GM12878 (cell line): Measurements from ENCODE around the gene PLEKHM2. TPM values are rescaled to one million over a fixed set of nuclear protein-coding genes. Genes with fewer than 3 reads are reported as not detected.

ENCODE experiments used
- ATAC-seq: fragments of 200-7000 bp; cut with Tn5 transposase; 3 replicates; pipeline ENCODE4 v1.9.1; 2020; ENCODE audit warnings: mild to moderate bottlenecking, moderate library complexity
- BruUV-seq: library from RNA; stranded (reverse); fragments of 400-500 nt; replicated peaks from 2 replicates; lab custom pipeline; 2021; lab: Mats Ljungman, UMichigan
- CTCF ChIA-PET: fragments of 300-600 bp; sonication (Branson Sonifier 250); formaldehyde crosslinking; extraction: SDS; loops from one replicate; lab custom pipeline; 2021; ENCODE audit warnings: inconsistent platforms; lab: Yijun Ruan, JAX
- POLR2A ChIA-PET: fragments of 350-600 bp; formaldehyde crosslinking; extraction: SDS; loops from one replicate; lab custom pipeline; 2021; ENCODE audit warnings: inconsistent platforms; lab: Charles Lee
- RAD21 ChIA-PET: fragments of 300-600 bp; sonication (Branson Sonifier 250); formaldehyde crosslinking; loops from one replicate; lab custom pipeline; 2023; ENCODE audit warnings: antibody characterized with exemption; ENCODE audit not compliant: unreplicated experiment; lab: Charles Lee
- SMC1A ChIA-PET: fragments of 300-600 bp; sonication (Branson Sonifier 250); formaldehyde crosslinking; loops from one replicate; lab custom pipeline; 2023; ENCODE audit not compliant: unreplicated experiment, uncharacterized antibody; lab: Charles Lee
- DNase-seq: peaks from one replicate; pipeline ENCODE4 v3.0.0-alpha.2; 2011; ENCODE audit warnings: low read depth, low spot score
- FAIRE-seq: peaks from 3 replicates; lab custom pipeline; 2011; peaks lifted over from hg19 to GRCh38; lab: Jason Lieb, UNC
- H2AFZ ChIP-seq: 2 replicates; pipeline ENCODE4 v1.6.0; 2011; ENCODE audit warnings: low read depth, low read length, control low read depth; ENCODE audit not compliant: control insufficient read depth
- H3K27ac ChIP-seq: 2 replicates; pipeline ENCODE4 v1.5.1; 2011; ENCODE audit warnings: control low read depth; ENCODE audit not compliant: control insufficient read depth, insufficient read depth
- H3K27me3 ChIP-seq, 2 experiments: replicated peaks in 1 of 2; 2 replicates each; pipeline versions ENCODE4 v1.6.0 to v1.6.1; 2011; ENCODE audit warnings: low read length in 1 of 2; ENCODE audit not compliant: control insufficient read depth in 2 of 2, insufficient read depth in 2 of 2
- H3K36me3 ChIP-seq, 2 experiments: 2 replicates each; pipeline ENCODE4 v1.5.1; 2011; ENCODE audit warnings: low read length in 1 of 2; ENCODE audit not compliant: control insufficient read depth in 2 of 2, insufficient read depth in 2 of 2
- H3K4me1 ChIP-seq: 2 replicates; pipeline ENCODE4 v1.6.1; 2011; ENCODE audit warnings: mild to moderate bottlenecking, low read length, moderate library complexity, mixed read lengths; ENCODE audit not compliant: control insufficient read depth, insufficient read depth
- H3K4me2 ChIP-seq: 2 replicates; pipeline ENCODE4 v1.6.0; 2011; ENCODE audit warnings: control low read depth; ENCODE audit not compliant: control insufficient read depth, insufficient read depth
- H3K4me3 ChIP-seq: fragments of 200-600 bp; sonication (generic); 2 replicates; pipeline ENCODE4 v1.5.1; 2016
- H3K79me2 ChIP-seq: 2 replicates; pipeline ENCODE4 v1.6.0; 2011; ENCODE audit warnings: low read length; ENCODE audit not compliant: control insufficient read depth, insufficient read depth
- H3K9ac ChIP-seq: 2 replicates; pipeline ENCODE4 v1.8.0; 2011; ENCODE audit warnings: low read length, control low read depth, mixed read lengths; ENCODE audit not compliant: control insufficient read depth, insufficient read depth
- H3K9me3 ChIP-seq: replicated peaks from 3 replicates; pipeline ENCODE4 v1.5.1; 2011; ENCODE audit warnings: mild to moderate bottlenecking, low read length; ENCODE audit not compliant: control insufficient read depth, insufficient read depth
- H4K20me1 ChIP-seq: 2 replicates; pipeline ENCODE4 v1.6.0; 2011; ENCODE audit not compliant: control insufficient read depth, insufficient read depth
- ASH2L ChIP-seq: fragments of 300-600, 200-600 bp; sonication (generic); IDR thresholded peaks from 2 replicates; pipeline ENCODE4 v1.6.1; 2017; ENCODE audit warnings: low read depth, mild to moderate bottlenecking, borderline replicate concordance
- BACH1 ChIP-seq: fragments of 450-650 bp; IDR thresholded peaks from 2 replicates; pipeline ENCODE4 v1.6.1; 2017; ENCODE audit warnings: mild to moderate bottlenecking, borderline replicate concordance
- CREB1 ChIP-seq: IDR thresholded peaks from 2 replicates; pipeline ENCODE4 v1.6.1; 2012; ENCODE audit warnings: low read depth, mild to moderate bottlenecking, inconsistent platforms
- POU2F2 ChIP-seq: IDR thresholded peaks from 3 replicates; pipeline ENCODE4 v1.6.1; 2011; ENCODE audit warnings: low read depth, mild to moderate bottlenecking, low read length, borderline replicate concordance
- PRDM15 ChIP-seq: fragments of 450-650 bp; formaldehyde crosslinking; IDR thresholded peaks from 2 replicates; pipeline ENCODE4 v1.4.0; 2020; ENCODE audit warnings: mild to moderate bottlenecking, moderate library complexity
- RAD51 ChIP-seq: fragments of 450-650 bp; IDR thresholded peaks from 2 replicates; pipeline ENCODE4 v1.6.1; 2016; ENCODE audit warnings: moderate library complexity, mild to moderate bottlenecking, inconsistent platforms
- RCOR1 ChIP-seq: conservative IDR thresholded peaks from 2 replicates; pipeline ENCODE4 v1.6.1; 2012; ENCODE audit warnings: low read depth, low read length, improper control_type of control experiment
- SIX5 ChIP-seq: IDR thresholded peaks from 2 replicates; pipeline ENCODE4 v1.6.1; 2011; ENCODE audit warnings: mild to moderate bottlenecking, low read depth, low read length, moderate library complexity; ENCODE audit not compliant: severe bottlenecking
- ZNF217 ChIP-seq: fragments of 450-650 bp; IDR thresholded peaks from 2 replicates; pipeline ENCODE4 v1.6.1; 2017; ENCODE audit warnings: antibody characterized with exemption, mild to moderate bottlenecking
- ZNF622 ChIP-seq: fragments of 450-650 bp; IDR thresholded peaks from 2 replicates; pipeline ENCODE4 v1.6.1; 2017; ENCODE audit warnings: mild to moderate bottlenecking, inconsistent platforms
- WGBS: methylation state at CpG from one replicate; pipeline ENCODE4 v1.1.6; 2016; ENCODE audit warnings: low lambda C conversion rate; ENCODE audit not compliant: insufficient replicate concordance, insufficient coverage; ENCODE audit errors: missing lambda C conversion rate; 5-methylcytosine and 5-hydroxymethylcytosine counted together
- in situ Hi-C: fragments of 300-500 bp; cut with MboI; formaldehyde crosslinking; loops from 9 replicates; pipeline ENCODE4 v1.14.3; 2018; ENCODE audit warnings: mixed read lengths
- intact Hi-C: fragments of 100-400 bp; cut with micrococcal nuclease; formaldehyde crosslinking; loops from one replicate; pipeline ENCODE4 v1.14.2; 2022; ENCODE audit not compliant: unreplicated experiment
- polyA plus RNA-seq, 11 experiments: library from polyadenylated mRNA; depleted of rRNA in 4 of 11; unstranded in 6 of 11; stranded (reverse) in 5 of 11; fragments of >200 nt; fragmentation: Nextera tagmentation in 4 of 11; fragmentation: Illumina TruSeq in 1 of 11; extraction: Ambion mirVana in 4 of 11; extraction: Trizol in 1 of 11; gene quantifications; 1 replicate in 1 of 11; 2 replicates in 10 of 11; pipeline versions ENCODE4 v1.2.1 to v1.2.3, GENCODE V29; 2011 to 2016; ENCODE audit warnings: inconsistent platforms in 2 of 11, missing spikeins in 2 of 11, low read depth in 1 of 11
- total RNA-seq, 4 experiments: library from RNA; depleted of rRNA in 3 of 4; stranded (reverse); fragments of >200 nt in 3 of 4; fragmentation: Illumina TruSeq in 1 of 4; extraction: Trizol in 1 of 4; gene quantifications; 2 replicates each; pipeline versions ENCODE4 v1.2.1 to v1.2.3, GENCODE V29; 2013 to 2021
- TF ChIP-seq, protein P1 (sequence below): fragments of 450-650 bp; formaldehyde crosslinking; IDR thresholded peaks from 2 replicates; pipeline ENCODE4 v1.5.0; 2022; ENCODE audit warnings: mild to moderate bottlenecking, missing genetic modification characterization
- TF ChIP-seq, protein P2 (sequence below): IDR thresholded peaks from 2 replicates; pipeline ENCODE4 v1.6.1; 2011; ENCODE audit warnings: borderline replicate concordance, low read depth, mild to moderate bottlenecking, moderate library complexity, mixed read lengths, low read length; ENCODE audit not compliant: insufficient read depth; ENCODE audit errors: extremely low read length
- TF ChIP-seq, protein P3 (sequence below): IDR thresholded peaks from 2 replicates; pipeline ENCODE4 v1.6.1; 2012; ENCODE audit warnings: low read length, inconsistent platforms

The PLEKHM2 gene
- total and polyA plus RNA-seq, 10 of the 15 experiments (the other 5 are each of a cell fraction or from before 2014, with no cell fraction given): 0.37 to 55.2 (median 19.3) TPM

GRCh38 chr1:15739259-15739658 lies 55.1 kb downstream of the PLEKHM2 start:
- no peaks in the 10 kb centered on the region for H3K27me3 ChIP-seq
- SMC1A ChIA-PET: interaction anchor here (2.2 kb wide), 1 partner anchor 168 kb away, joined by 5 read pairs; no protein-coding TSS in a partner anchor
- FAIRE-seq (no peak), ATAC-seq (no peak), DNase-seq (no peak)
- no peaks in the 10 kb centered on the region for H4K20me1 ChIP-seq
- RAD21 ChIA-PET: interaction anchor here (2.4 kb wide), 1 partner anchor 143 kb away, joined by 8 read pairs; no protein-coding TSS in a partner anchor
- H3K36me3 ChIP-seq: no peaks in the 10 kb centered on the region; a peak in 2 of 4 replicates
- no peaks in the 10 kb centered on the region for H3K4me1 ChIP-seq
- no peak overlapping the region for H3K27ac ChIP-seq
- WGBS: 78% methylated on average over 16 of the region's 16 CpGs
- H2AFZ ChIP-seq: no peak overlapping the region
- in situ Hi-C loops: no loop called here
- no peaks in the 10 kb centered on the region for H3K79me2 ChIP-seq
- no TSS peak for BruUV-seq
- CTCF ChIA-PET: interaction anchor here (0.6 to 2.5 kb wide), 3 partner anchors 14 to 415 kb away, joined by 3 to 7 read pairs (median 4); no protein-coding TSS in a partner anchor
- no peak overlapping the region for H3K4me2 ChIP-seq
- H3K9ac ChIP-seq: no peak overlapping the region
- H3K9me3 ChIP-seq: no peaks in the 10 kb centered on the region
- POLR2A ChIA-PET: no interaction called here
- intact Hi-C loops: no loop called here
- H3K4me3 ChIP-seq: no peak overlapping the region
- no peak for TF ChIP-seq BACH1
- TF ChIP-seq ASH2L: no peak
- TF ChIP-seq, protein P1, sequence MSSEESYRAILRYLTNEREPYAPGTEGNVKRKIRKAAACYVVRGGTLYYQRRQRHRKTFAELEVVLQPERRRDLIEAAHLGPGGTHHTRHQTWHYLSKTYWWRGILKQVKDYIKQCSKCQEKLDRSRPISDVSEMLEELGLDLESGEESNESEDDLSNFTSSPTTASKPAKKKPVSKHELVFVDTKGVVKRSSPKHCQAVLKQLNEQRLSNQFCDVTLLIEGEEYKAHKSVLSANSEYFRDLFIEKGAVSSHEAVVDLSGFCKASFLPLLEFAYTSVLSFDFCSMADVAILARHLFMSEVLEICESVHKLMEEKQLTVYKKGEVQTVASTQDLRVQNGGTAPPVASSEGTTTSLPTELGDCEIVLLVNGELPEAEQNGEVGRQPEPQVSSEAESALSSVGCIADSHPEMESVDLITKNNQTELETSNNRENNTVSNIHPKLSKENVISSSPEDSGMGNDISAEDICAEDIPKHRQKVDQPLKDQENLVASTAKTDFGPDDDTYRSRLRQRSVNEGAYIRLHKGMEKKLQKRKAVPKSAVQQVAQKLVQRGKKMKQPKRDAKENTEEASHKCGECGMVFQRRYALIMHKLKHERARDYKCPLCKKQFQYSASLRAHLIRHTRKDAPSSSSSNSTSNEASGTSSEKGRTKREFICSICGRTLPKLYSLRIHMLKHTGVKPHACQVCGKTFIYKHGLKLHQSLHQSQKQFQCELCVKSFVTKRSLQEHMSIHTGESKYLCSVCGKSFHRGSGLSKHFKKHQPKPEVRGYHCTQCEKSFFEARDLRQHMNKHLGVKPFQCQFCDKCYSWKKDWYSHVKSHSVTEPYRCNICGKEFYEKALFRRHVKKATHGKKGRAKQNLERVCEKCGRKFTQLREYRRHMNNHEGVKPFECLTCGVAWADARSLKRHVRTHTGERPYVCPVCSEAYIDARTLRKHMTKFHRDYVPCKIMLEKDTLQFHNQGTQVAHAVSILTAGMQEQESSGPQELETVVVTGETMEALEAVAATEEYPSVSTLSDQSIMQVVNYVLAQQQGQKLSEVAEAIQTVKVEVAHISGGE (CRISPR knock-in tag): no peak
- TF ChIP-seq, protein P2, sequence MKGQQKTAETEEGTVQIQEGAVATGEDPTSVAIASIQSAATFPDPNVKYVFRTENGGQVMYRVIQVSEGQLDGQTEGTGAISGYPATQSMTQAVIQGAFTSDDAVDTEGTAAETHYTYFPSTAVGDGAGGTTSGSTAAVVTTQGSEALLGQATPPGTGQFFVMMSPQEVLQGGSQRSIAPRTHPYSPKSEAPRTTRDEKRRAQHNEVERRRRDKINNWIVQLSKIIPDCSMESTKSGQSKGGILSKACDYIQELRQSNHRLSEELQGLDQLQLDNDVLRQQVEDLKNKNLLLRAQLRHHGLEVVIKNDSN: no peak
- TF ChIP-seq SIX5: no peak
- no peak for TF ChIP-seq RCOR1
- TF ChIP-seq ZNF622: no peak
- no peak for TF ChIP-seq POU2F2
- no peak for TF ChIP-seq RAD51
- no peak for TF ChIP-seq PRDM15 (CRISPR knock-in tag)
- no peak for TF ChIP-seq CREB1
- TF ChIP-seq, protein P3, sequence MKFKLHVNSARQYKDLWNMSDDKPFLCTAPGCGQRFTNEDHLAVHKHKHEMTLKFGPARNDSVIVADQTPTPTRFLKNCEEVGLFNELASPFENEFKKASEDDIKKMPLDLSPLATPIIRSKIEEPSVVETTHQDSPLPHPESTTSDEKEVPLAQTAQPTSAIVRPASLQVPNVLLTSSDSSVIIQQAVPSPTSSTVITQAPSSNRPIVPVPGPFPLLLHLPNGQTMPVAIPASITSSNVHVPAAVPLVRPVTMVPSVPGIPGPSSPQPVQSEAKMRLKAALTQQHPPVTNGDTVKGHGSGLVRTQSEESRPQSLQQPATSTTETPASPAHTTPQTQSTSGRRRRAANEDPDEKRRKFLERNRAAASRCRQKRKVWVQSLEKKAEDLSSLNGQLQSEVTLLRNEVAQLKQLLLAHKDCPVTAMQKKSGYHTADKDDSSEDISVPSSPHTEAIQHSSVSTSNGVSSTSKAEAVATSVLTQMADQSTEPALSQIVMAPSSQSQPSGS: no peak
- TF ChIP-seq ZNF217: no peak
